NCI-H1048 (cell line): ENCODE data around the gene VANGL1.
"Not testable (repeated sequence)": the region's sequence is repeated elsewhere in the genome, so short reads cannot be mapped to it uniquely, and the experiment has no call there.

Experiments
- DNase-seq: peaks from one replicate; lab custom pipeline; 2025; lab: John Stamatoyannopoulos, UW

Gene VANGL1

DNA sequence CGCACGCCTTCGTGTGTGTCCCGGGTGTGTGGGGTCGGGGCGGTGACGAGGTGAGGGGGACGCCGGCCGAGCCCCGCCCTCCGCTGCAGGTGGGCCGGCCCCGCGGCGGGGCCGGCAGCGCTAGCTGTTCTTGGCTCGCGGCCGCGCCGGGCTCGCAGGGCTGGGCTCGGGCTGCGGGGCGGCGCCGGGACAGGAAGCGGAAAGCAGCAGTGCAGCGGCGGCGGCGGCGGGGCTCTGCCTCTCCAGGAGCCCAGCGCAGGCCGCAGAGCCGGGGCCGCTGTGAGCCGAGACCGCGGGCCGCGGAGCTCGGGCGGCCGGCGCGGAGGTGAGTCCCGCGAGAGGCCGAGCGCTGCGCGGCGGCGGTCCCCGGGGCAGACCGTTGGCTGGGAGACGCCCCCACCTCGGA lies at the start of gene VANGL1:
Gene VANGL1, plus strand, starts transcription at position 209 of the 406 bp plus-strand sequence. CDS start 9,444 bp downstream, outside the sequence.
- peak; percentile 48 for DNase-seq

- DNase-seq: no peak
Observed at GRCh38 chr1:115592264-115592663, 49.5 kb upstream of the VANGL1 start.

DNA sequence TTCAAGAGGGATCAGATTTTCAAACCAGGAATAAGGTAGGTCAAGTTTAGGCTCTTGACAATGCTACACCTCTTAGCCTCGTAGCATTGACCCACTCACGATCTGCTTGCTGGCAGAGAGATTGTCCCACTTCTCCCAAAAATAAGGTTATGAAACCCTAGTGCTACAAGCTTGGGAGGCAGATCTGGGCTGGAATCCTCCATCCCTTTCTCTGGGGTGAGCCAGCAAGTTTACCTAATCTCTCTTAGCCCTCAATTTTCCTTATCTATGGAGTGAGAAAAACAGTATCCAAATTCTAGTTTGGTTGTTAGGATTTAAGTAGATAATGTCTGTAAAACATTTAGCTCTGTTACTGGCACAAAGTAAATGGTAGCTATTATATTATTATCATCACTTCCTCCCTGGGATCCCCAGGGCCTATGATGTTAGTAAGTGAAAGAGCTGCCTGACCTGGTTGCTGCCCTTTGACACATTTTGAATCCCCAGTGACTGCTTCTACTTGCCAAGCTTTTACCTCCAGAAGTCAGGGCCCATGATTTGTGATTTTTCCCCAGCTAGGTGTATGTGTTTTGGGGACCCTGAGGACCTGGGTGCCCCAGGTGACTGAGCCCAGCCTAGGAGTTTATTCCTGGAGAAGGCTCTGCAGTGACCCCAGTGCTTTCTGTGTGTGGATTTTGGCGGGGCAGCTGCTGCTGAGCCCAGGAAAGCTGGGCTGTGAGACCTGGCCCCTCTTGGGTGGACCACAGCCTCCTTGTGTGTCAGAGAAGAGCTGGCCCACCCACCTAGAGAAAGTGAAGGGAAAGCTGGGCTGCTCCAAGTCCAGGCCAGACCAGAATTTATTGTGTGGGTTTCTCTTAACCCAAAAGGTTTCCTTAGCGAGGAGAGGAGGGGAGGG lies 48.2 kb upstream of the VANGL1 start:
- no peak for DNase-seq

DNA sequence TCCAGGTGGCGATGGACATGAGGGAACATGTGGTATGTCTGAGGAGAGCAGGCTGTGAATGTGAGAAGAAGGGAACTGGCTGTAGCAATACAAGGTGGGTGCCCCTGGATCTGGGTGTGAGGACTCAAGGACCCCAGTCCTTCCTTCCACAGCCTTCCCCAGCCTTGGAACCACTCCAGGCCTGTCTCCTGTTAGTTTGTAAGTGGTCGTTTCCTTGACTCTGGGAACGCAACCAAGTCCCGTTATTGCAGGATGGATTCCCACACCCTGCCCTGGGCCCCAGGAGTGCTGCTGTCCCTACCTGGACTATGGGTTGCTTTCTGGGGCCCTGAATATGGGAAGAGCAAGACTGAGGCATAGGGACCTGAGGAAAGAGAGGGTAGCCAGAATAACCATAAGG lies 47.2 kb upstream of the VANGL1 start:
- no peak for DNase-seq

GRCh38 chr1:115595279-115596079 lies 46.3 kb upstream of the VANGL1 start:
- DNase-seq: peak; percentile 36

DNA sequence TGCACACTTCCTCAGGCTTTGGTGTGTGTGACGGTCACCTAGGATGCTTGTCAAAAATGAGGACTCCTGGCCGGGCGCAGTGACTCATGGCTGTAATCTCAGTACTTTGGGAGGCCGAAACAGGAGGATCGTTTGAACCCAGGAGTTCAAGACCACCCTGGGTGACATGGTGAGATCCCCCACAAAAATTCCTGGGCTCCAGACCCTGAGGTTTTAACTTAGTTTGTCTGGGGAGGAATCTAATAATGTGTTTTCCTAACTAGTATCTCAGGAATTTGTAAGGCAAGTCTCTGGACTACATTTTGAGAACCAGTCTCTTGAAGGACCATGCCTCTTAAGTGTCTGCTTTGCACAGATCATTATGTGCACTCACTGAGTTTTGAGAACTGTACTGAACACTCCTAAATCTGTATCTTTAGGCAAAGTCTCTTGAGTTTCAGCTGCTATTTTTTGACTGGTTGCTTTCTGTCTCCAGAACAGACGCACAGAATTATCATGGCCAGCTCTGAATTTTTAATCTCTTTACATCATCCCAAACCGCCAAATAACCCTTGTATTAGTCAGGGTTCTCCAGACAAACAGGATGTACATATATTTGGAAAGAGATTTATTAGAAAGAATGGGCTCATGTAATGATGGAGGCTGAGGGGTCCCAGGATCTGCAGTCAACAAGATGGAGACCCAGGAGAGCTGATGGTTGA lies 45.5 kb upstream of the VANGL1 start:
- DNase-seq: no peak

DNA sequence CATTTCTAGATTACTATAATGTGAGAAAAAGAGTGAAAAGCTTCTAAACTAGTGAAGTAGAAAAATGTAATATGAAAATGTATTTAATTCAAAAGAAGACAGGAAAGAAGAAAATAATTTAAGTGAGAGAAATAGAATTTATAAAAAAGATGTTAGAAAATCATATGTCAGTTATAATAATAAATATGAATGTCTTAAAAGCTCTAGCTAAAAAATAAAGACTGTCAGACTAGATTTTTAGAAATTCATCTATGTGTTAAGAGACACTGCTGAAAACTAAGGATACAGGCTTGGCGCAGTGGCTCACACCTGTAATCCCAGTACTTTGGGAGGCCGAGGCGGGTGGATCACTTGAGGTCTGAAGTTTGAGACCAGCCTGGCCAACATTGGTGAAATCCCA lies 37.3 kb upstream of the VANGL1 start:
- DNase-seq: no peak

GRCh38 chr1:115606305-115606704 lies 35.5 kb upstream of the VANGL1 start:
- DNase-seq: no peak

GRCh38 chr1:115609021-115609420 lies 32.7 kb upstream of the VANGL1 start:
- no peak for DNase-seq

GRCh38 chr1:115613767-115614166 lies 28.0 kb upstream of the VANGL1 start:
- DNase-seq: no peak

DNA sequence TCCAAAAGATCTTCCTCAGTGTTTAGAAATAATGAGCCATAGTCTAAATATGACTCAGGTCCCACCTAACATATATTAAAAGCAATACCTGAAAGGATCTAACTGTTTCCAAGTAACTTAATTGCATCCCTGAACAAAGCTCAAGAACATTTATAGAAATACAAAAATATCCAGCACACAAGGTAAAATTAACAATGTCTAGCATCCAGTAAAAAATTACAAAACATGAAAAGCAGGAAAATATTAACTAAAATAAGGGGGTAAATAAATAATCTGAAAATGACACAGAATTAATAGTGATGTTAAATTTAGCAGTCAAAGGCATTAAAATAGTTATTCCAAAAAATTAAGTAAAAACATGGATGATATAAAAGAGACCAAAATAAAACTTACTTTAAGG lies 21.3 kb upstream of the VANGL1 start:
- no peak for DNase-seq

DNA sequence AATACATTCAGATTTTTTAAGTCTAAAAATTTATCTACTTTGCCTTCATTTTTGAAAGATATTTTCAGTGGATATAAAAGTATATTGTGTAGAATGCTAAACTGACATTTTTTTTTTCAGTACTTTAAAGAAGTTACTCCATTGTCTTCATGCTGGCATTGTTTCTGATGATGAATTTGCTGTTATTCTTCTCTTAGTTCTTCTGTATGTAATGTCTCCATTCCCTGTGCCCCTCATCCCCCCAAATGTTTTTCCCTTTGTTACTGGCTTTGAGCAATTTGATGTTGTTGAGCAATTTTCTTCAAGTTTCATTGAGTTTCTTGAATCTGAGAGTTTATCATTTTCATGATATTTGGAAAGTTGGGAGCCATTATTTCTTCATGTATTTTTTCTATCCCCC lies 20.8 kb upstream of the VANGL1 start:
- DNase-seq: no peak

DNA sequence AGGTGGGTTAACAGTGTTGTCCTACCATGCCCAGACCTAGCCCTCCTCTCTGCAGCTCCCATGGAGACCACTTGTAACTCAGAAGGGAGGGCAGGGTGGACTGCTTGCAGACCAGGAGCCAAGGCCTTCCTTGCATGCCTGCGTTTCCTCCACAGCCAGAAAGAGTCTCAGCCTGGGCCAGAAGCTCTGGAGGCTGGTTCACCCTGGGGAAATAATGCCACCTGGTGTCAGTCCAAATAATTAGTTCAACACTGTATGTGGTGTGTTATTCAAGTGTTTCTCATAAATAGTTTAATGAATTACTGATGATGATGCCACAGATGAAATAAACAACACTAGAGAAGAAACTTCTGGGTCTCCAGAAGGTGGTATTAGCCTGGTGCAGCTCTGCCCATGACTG lies 16.9 kb upstream of the VANGL1 start:
- no peak for DNase-seq

DNA sequence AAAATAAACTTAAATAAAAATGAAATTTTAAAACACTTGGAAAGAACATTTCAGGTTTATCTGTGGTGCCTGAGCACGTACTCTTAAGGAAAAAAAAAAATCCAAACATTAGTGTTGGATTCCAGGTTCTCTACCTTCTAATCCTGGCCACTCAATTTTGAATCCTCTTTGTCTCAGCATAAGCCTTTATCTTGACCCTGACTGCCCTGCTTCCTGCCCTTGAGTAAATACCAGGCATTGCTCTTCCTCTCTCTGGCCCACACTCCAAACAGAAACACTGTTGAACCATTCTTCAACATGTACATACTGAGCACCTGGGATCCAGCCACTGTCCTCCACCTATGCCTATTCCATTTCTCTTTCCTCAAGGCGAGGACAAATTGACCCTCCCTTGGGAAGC lies 11.4 kb upstream of the VANGL1 start:
- no peak for DNase-seq

- no peak for DNase-seq
Observed at GRCh38 chr1:115632251-115633026, 9.3 kb upstream of the VANGL1 start.

GRCh38 chr1:115633606-115634005 lies 8.2 kb upstream of the VANGL1 start:
- DNase-seq: not testable (repeated sequence)

- not testable (repeated sequence) for DNase-seq
Observed at GRCh38 chr1:115637247-115637646, 4.5 kb upstream of the VANGL1 start.

DNA sequence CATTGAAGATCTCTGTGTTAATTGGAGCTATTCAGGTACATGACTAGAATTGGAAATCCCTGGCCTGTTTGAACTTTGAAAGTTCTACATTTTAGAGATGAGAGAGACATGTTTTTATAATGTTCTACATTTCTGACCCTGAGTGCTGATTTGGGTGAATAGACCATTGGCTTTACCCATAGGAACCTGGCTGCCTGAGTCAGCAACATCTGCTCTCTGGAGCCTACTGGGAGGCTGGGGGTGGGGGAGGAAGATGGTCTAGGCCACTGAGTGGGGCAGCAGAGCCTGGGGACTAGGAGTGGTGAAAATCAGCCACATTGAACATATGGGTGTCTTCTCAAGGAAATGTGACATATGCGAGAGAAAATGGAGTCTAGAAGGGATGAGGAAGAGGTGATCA lies 1.4 kb upstream of the VANGL1 start:
- DNase-seq: no peak

DNA sequence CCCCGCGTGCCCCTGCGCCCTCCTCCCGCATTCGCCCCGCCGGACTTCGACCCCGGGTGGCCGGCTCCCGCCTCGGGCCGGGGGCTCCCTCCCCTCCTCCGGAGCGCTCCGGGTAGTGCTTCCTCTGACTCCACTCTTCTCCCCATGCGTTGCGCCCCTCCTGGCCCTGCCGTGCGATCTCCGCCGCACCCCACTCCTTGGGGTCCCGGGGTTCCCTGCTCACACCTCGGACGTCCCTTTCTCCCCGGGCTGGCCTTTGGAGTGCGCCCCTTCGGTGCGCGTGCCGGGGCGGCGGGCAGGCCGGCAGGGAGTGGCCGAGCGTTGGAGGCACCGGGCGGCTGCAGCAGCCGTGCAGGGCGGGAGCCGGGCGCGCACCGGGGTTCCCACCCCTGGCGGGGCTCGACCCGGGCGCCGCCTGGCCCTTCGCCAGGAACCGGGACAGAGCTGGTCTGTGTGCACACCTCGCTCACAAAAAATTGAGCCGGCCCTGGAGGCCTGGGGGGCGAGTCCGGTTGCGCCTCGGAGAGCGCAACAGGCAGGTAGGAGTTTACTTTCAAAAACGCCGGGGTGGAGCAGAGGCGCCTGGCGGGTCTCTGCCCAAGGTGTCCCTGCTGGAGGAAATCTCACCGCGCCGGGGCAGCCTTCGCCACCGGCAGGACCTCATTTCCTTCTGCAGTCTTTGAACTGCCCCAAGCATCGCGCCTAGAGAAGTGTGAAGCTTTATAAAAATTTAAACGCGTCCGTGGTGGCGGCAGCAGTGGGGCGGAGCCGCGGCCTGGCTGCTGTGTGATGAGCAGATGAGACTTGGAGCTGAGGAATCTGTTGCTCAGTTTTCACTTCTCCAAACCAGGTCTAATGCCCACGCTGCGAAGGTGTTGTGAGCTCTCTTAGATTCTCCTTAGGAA lies 650 bp downstream of the VANGL1 start:
- DNase-seq: no peak

- no peak for DNase-seq
Observed at GRCh38 chr1:115643225-115643624, 1.5 kb downstream of the VANGL1 start.

- no peak for DNase-seq
Observed at GRCh38 chr1:115643666-115644065, 1.9 kb downstream of the VANGL1 start.
